ENCODE measurements around the gene PIK3R2. TPM values are rescaled to one million over a fixed set of nuclear protein-coding genes. Genes with fewer than 3 reads are reported as not detected.

Gene PIK3R2
- total RNA-seq, 1 experiment from 2014 or later: 42.8 TPM

- H3K27ac Mint-ChIP-seq: no peak overlapping the region
- Histone ChIP-seq H4K20me1 (ENCODE audit: control insufficient read depth, insufficient read depth, insufficient read length) (no peaks in the 10 kb centered on the region), H3K14ac (ENCODE audit: insufficient read depth, low read length) (no peak overlapping the region), H3K56ac (ENCODE audit: insufficient read length, low read depth, low read length) (no peak overlapping the region), H3K9ac (ENCODE audit: extremely low read depth, insufficient read length, low read length) (no peak overlapping the region), H2BK5ac (ENCODE audit: insufficient read length, low read length) (no peak overlapping the region), H3K27me3 (ENCODE audit: insufficient read depth, low read length) (no peaks in the 10 kb centered on the region), H3K23ac (ENCODE audit: insufficient read length, low read depth, low read length) (no peak overlapping the region), H3K4me1 (ENCODE audit: insufficient read depth, low read length) (no peaks in the 10 kb centered on the region), H2AFZ (ENCODE audit: low read length) (no peak overlapping the region), H2BK15ac (ENCODE audit: low read depth, low read length) (no peak overlapping the region), H2AK5ac (ENCODE audit: insufficient read length, low read length) (no peak overlapping the region), H3K27ac (ENCODE audit: insufficient read length, low read depth, low read length) (no peak overlapping the region), H3K79me1 (ENCODE audit: insufficient read depth, low read depth, low read length, poor library complexity, severe bottlenecking) (no peaks in the 10 kb centered on the region), H4K8ac (replicated peaks; ENCODE audit: insufficient read length, low read depth, low read length) (no peak overlapping the region), H2BK12ac (ENCODE audit: insufficient read length, low read depth, low read length) (no peak overlapping the region), H3T11ph (ENCODE audit: low read length) (no peak overlapping the region), H4K91ac (ENCODE audit: insufficient read length, low read depth, low read length) (no peak overlapping the region), H3K79me2 (ENCODE audit: insufficient read depth, low read length) (no peaks in the 10 kb centered on the region), H2BK20ac (ENCODE audit: low read depth, low read length, poor library complexity, severe bottlenecking) (no peak overlapping the region), H3K23me2 (ENCODE audit: insufficient read length, low read depth, low read length, poor library complexity, severe bottlenecking) (peaks cover 4% of the 10 kb centered on the region), H3K4me2 (ENCODE audit: insufficient read depth, insufficient read length, low read length) (no peak overlapping the region), H3K9me3 (ENCODE audit: control insufficient read depth, low read depth, low read length) (no peaks in the 10 kb centered on the region), H3K4ac (ENCODE audit: low read depth, low read length) (no peak overlapping the region), H3K18ac (ENCODE audit: insufficient read length, low read depth, low read length) (no peak overlapping the region), H4K5ac (ENCODE audit: insufficient read length, low read depth, low read length) (no peak overlapping the region), H2BK120ac (ENCODE audit: low read depth, low read length, poor library complexity, severe bottlenecking) (no peak overlapping the region)
- H3K36me3 Mint-ChIP-seq (ENCODE audit: insufficient read depth in 1 of 3, low read depth in 3 of 3): peaks cover 0 to 3% (median 0%) of the 10 kb centered on the region in 3 experiments; a peak in 1 of 7 replicates
- H3K9me3 Mint-ChIP-seq: no peaks in the 10 kb centered on the region
- no peak for TF ChIP-seq CTCF (conservative IDR thresholded peaks at IDR 0.05)
- H3K27me3 Mint-ChIP-seq (ENCODE audit: low read depth): peaks cover 2% of the 10 kb centered on the region; the same call in 1 of the 2 replicates
- H3K4me3 Mint-ChIP-seq: no peak overlapping the region
- no peak for DNase-seq
- no CpG with 5 or more reads among the region's 14 CpGs for WGBS (ENCODE audit: extremely low coverage, insufficient read length, low lambda C conversion rate)
- peaks cover 5 to 16% of the 10 kb centered on the region in 2 experiments; a peak in 3 of 4 replicates for H3K4me1 Mint-ChIP-seq
Observed at GRCh38 chr19:18211683-18212082, 58.7 kb downstream of the PIK3R2 start.

Measured in H9 (cell line).